ENCODE measurements around the gene FHAD1.

GRCh38 chr1:15343099-15343498, 96.1 kb downstream of the FHAD1 start:
- TF ChIP-seq EZH2 (IDR thresholded peaks at IDR 0.05; ENCODE audit: borderline replicate concordance, low read length) (no peak), CTCF (conservative IDR thresholded peaks at IDR 0.05 in 1 of 2, IDR thresholded peaks at IDR 0.05 in 1 of 2; ENCODE audit: extremely low read depth in 1 of 2, insufficient read depth in 1 of 2, low read depth in 1 of 2, low read length in 2 of 2) (no peak)

Data from mammary epithelial cell (primary cell).